Measurements from ENCODE around the gene LAPTM5. TPM values are rescaled to one million over a fixed set of nuclear protein-coding genes. Genes with fewer than 3 reads are reported as not detected.
A peak's percentile ranks its signal among the peaks of the same experiment; 100 is the strongest.

LAPTM5 gene
- total RNA-seq, 1 donor from 2014 or later, result 179 TPM

DNA sequence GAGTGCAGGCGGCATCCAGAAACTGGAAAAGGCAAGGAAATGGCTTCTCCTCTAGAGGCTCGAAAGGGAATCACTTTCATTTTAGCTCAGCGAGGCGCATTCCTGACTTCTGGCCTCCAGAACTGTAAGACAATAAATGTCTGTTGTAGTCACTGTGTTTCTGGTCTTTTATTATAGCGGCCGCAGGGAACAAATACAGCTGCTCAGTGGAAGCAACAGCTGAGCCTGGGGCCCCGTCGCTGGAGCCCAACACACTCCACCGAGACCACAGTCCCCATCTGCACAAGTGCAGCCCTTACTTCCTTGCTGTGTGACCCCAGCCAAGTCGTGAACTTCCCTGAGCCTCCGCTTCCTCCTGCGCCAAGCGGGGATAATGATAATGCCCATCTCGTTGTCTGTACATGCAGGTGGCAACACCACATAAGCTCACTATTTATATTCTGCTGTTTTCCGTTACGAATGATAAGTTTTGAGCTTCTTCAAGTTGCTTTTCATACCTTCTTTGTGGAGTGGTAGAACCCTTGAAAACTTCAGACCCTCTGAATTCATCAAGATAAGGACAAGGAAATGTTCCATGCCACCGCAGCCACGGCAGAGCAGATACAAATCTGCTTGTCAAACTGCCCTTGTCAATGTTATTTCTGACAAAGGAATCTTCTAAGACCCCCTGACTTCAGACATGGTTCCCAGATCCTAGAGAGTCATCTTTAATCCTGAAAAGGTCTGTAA is 3.2 kb upstream of the LAPTM5 start:
- Mint-ChIP-seq H3K27ac (peak overlapping the region; percentile 70), H3K9me3 (no peaks in the 10 kb centered on the region), H3K27me3 (no peaks in the 10 kb centered on the region), H3K4me3 (peak overlapping the region; percentile 62), H3K4me1 (peaks cover 77% of the 10 kb centered on the region), H3K36me3 (ENCODE audit: low read depth) (peaks cover 8% of the 10 kb centered on the region)
- DNase-seq, result peak; percentile 60
- intact Hi-C loops (cut with micrococcal nuclease), result no loop called here

DNA sequence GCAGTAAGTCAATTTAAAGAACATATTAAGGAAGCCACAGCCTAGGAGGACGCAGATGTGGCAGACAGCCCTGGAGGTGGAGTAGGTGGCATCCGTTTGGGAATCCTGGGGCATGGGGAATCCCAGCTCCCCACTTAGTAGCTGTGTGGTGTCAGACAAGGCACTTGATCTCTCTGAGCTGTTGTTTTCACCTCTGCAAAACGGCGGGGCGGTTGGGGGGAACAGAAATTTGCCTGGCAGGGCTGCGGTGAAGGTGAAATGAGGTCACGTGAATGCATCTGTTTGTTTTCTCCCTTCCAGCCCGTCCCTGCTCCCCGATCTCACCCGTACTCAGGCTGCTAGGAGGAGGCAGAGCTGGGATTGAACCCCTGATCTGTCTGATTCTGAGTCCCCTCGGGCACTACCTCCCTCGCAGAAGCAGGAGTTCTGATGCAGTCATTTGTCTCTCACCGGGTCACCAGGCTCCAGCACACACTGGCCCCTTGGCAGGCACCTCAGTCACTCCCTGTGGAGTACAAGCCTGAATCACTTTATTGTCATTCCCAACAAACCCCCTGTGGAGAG is 2.2 kb upstream of the LAPTM5 start:
- intact Hi-C loops (cut with micrococcal nuclease), result loop anchor here (2.0 kb wide), 1 partner anchor 15 kb away; no protein-coding TSS in a partner anchor
- peaks cover 16% of the 10 kb centered on the region for H3K36me3 Mint-ChIP-seq (ENCODE audit: low read depth)
- peak; percentile 87 for DNase-seq
- peaks cover 80% of the 10 kb centered on the region for H3K4me1 Mint-ChIP-seq
- H3K27me3 Mint-ChIP-seq, result no peaks in the 10 kb centered on the region
- H3K9me3 Mint-ChIP-seq, result no peaks in the 10 kb centered on the region
- peak overlapping the region; percentile 77 for H3K27ac Mint-ChIP-seq
- H3K4me3 Mint-ChIP-seq, result peak overlapping the region; percentile 62

DNA sequence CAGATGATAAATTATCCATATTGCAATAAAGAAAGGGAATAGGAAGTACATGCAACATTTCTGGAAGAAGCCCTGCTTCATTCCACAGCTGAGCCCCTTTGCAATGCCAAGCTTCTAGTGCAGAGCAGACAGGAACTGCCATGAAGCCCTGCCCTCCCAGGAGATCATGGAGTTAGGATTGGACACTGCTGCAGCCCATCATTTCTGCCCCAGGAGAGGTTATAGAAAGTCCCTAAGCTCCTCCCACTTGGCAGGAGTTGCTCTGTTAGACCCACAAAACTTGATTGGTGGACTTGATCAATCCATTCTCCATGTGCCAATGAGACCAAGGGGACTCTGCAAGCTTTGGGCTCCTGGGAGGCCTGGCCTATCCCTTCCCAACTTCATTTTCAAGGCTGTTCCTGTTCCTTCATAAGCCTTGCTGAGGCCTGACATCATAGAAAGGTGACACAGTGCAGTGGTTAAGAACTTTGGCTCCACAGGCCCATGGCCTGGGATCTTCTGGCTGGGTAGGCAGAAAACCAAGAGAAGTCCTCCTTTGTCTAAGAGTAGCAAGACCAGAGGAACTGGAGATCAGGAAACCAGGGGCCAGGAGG is 1.3 kb upstream of the LAPTM5 start:
- Mint-ChIP-seq H3K27ac (peak overlapping the region; percentile 68), H3K4me1 (peaks cover 82% of the 10 kb centered on the region), H3K27me3 (no peaks in the 10 kb centered on the region), H3K9me3 (no peaks in the 10 kb centered on the region), H3K4me3 (peak overlapping the region; percentile 100), H3K36me3 (ENCODE audit: low read depth) (peaks cover 22% of the 10 kb centered on the region)
- peak; percentile 72 for DNase-seq
- intact Hi-C loops (cut with micrococcal nuclease), result loop anchor here (2.0 kb wide), 1 partner anchor 14 kb away; no protein-coding TSS in a partner anchor

- Mint-ChIP-seq H3K4me3 (peak overlapping the region; percentile 100), H3K4me1 (peaks cover 83% of the 10 kb centered on the region), H3K9me3 (no peaks in the 10 kb centered on the region), H3K27me3 (no peaks in the 10 kb centered on the region), H3K27ac (peak overlapping the region; percentile 97), H3K36me3 (ENCODE audit: low read depth) (peaks cover 28% of the 10 kb centered on the region)
- no peak for DNase-seq
- intact Hi-C loops (cut with micrococcal nuclease), result loop anchor here (2.0 kb wide), 1 partner anchor 13 kb away; no protein-coding TSS in a partner anchor
Observed at GRCh38 chr1:30758121-30758688, 631 bp upstream of the LAPTM5 start.

GRCh38 chr1:30756545-30757351 is 826 bp downstream of the LAPTM5 start:
- peaks cover 35% of the 10 kb centered on the region for H3K36me3 Mint-ChIP-seq (ENCODE audit: low read depth)
- H3K9me3 Mint-ChIP-seq, result no peaks in the 10 kb centered on the region
- peak; percentile 90 for DNase-seq
- peak overlapping the region; percentile 100 for H3K4me3 Mint-ChIP-seq
- peaks cover 81% of the 10 kb centered on the region for H3K4me1 Mint-ChIP-seq
- no peaks in the 10 kb centered on the region for H3K27me3 Mint-ChIP-seq
- intact Hi-C loops (cut with micrococcal nuclease), result loop anchor here (1.0 kb wide), 4 partner anchors 7 to 37 kb away; no protein-coding TSS in a partner anchor
- H3K27ac Mint-ChIP-seq, result peak overlapping the region; percentile 97

DNA sequence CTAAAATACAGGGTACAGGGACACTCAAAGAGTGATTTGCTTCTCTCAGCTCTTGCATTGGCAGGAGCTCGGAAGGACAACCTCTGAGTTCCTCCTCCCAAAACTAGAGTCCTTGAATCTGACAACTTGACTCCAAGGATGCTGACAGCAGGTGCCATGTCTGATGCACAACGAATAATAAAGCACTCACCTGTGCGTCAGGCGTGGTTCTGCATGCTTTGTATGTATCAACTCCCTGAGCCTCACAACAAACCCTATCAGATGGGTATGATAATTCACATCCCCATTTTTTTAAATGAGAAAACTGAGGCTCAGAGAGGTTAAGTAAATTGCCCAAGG is 1.4 kb downstream of the LAPTM5 start:
- no peak for DNase-seq
- H3K4me3 Mint-ChIP-seq, result peak overlapping the region; percentile 100
- H3K9me3 Mint-ChIP-seq, result no peaks in the 10 kb centered on the region
- H3K27ac Mint-ChIP-seq, result peak overlapping the region; percentile 97
- intact Hi-C loops (cut with micrococcal nuclease), result loop anchor here (1.0 kb wide), 2 partner anchors 23 to 37 kb away; no protein-coding TSS in a partner anchor
- H3K27me3 Mint-ChIP-seq, result no peaks in the 10 kb centered on the region
- H3K4me1 Mint-ChIP-seq, result peaks cover 81% of the 10 kb centered on the region
- H3K36me3 Mint-ChIP-seq (ENCODE audit: low read depth), result peaks cover 38% of the 10 kb centered on the region

DNA sequence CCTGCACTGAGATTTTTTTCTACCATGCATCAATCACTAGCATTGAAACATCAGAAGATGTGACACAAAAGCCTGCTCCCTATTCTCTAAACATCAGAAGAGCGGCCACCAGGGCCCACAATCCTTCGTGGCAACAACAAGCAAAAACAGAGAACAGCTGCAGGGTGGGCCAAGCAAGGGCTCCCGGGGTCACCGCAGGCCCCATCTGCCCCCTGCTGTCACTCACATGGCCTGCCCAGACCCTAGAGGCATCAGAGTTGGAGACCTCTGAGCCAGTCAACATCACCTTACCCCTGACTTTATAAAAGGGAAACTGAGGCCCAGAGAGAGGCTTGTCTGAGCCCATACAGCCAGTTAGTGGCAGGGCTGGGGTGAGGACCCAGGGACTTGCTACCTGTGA is 1.8 kb downstream of the LAPTM5 start:
- H3K9me3 Mint-ChIP-seq, result no peaks in the 10 kb centered on the region
- no peaks in the 10 kb centered on the region for H3K27me3 Mint-ChIP-seq
- H3K27ac Mint-ChIP-seq, result peak overlapping the region; percentile 84
- DNase-seq, result no peak
- H3K4me3 Mint-ChIP-seq, result peak overlapping the region; percentile 100
- H3K4me1 Mint-ChIP-seq, result peaks cover 79% of the 10 kb centered on the region
- peaks cover 39% of the 10 kb centered on the region for H3K36me3 Mint-ChIP-seq (ENCODE audit: low read depth)
- intact Hi-C loops (cut with micrococcal nuclease), result loop anchor here (1.0 kb wide), 2 partner anchors 24 to 36 kb away; no protein-coding TSS in a partner anchor

GRCh38 chr1:30755334-30755733 is 2.2 kb downstream of the LAPTM5 start:
- peak overlapping the region; percentile 84 for H3K27ac Mint-ChIP-seq
- peak overlapping the region; percentile 100 for H3K4me3 Mint-ChIP-seq
- H3K4me1 Mint-ChIP-seq, result peaks cover 80% of the 10 kb centered on the region
- H3K27me3 Mint-ChIP-seq, result no peaks in the 10 kb centered on the region
- no peaks in the 10 kb centered on the region for H3K9me3 Mint-ChIP-seq
- peaks cover 39% of the 10 kb centered on the region for H3K36me3 Mint-ChIP-seq (ENCODE audit: low read depth)
- intact Hi-C loops (cut with micrococcal nuclease), result no loop called here
- DNase-seq, result no peak

- peak overlapping the region; percentile 84 for H3K27ac Mint-ChIP-seq
- H3K27me3 Mint-ChIP-seq, result no peaks in the 10 kb centered on the region
- H3K4me1 Mint-ChIP-seq, result peaks cover 80% of the 10 kb centered on the region
- intact Hi-C loops (cut with micrococcal nuclease), result no loop called here
- no peaks in the 10 kb centered on the region for H3K9me3 Mint-ChIP-seq
- peak; percentile 63 for DNase-seq
- peaks cover 44% of the 10 kb centered on the region for H3K36me3 Mint-ChIP-seq (ENCODE audit: low read depth)
- H3K4me3 Mint-ChIP-seq, result peak overlapping the region; percentile 100
Observed at GRCh38 chr1:30754684-30755171, 2.8 kb downstream of the LAPTM5 start.

- Mint-ChIP-seq H3K4me3 (peak overlapping the region; percentile 100), H3K9me3 (no peaks in the 10 kb centered on the region), H3K4me1 (peaks cover 80% of the 10 kb centered on the region), H3K27ac (peak overlapping the region; percentile 84), H3K36me3 (ENCODE audit: low read depth) (peaks cover 46% of the 10 kb centered on the region), H3K27me3 (no peaks in the 10 kb centered on the region)
- peak; percentile 68 for DNase-seq
- intact Hi-C loops (cut with micrococcal nuclease), result no loop called here
Observed at GRCh38 chr1:30753660-30754123, 3.9 kb downstream of the LAPTM5 start.

DNA sequence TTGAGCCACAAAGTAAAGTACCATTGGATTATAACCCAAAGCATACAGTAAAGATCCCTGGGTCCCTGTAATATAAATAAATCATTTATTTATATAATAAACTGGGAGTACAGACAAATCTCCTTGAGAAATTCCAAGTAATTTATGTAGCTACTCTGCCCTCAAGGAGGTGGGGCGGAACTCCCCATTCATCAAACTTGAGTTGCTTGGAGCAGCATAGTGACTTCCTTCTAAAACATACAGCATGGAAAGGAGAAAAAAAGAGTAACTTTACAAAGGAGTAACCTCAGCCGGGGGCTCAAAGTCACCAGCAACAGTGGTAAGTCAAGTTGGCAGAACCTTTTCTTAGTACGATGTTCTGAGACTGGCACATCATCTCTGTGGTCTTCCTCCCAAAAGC is 4.5 kb downstream of the LAPTM5 start:
- H3K27me3 Mint-ChIP-seq, result no peaks in the 10 kb centered on the region
- peaks cover 80% of the 10 kb centered on the region for H3K4me1 Mint-ChIP-seq
- no peak for DNase-seq
- peak overlapping the region; percentile 100 for H3K4me3 Mint-ChIP-seq
- H3K36me3 Mint-ChIP-seq (ENCODE audit: low read depth), result peaks cover 51% of the 10 kb centered on the region
- peak overlapping the region; percentile 84 for H3K27ac Mint-ChIP-seq
- intact Hi-C loops (cut with micrococcal nuclease), result no loop called here
- H3K9me3 Mint-ChIP-seq, result no peaks in the 10 kb centered on the region

DNA sequence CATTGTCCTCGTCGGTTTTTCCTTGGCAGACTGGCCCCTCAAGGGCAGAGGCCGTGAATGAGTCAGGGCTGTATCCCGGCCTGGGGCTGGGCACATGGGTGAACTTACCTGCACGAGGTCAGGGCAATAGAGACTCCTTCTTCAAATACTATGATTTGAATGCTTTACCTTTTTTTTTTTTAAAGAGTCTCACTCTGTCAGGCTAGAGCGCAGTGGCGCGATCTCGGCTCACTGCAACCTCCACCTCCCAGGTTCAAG is 5.0 kb downstream of the LAPTM5 start:
- H3K36me3 Mint-ChIP-seq (ENCODE audit: low read depth), result peaks cover 55% of the 10 kb centered on the region
- peaks cover 82% of the 10 kb centered on the region for H3K4me1 Mint-ChIP-seq
- peak overlapping the region; percentile 67 for H3K4me3 Mint-ChIP-seq
- H3K27me3 Mint-ChIP-seq, result no peaks in the 10 kb centered on the region
- intact Hi-C loops (cut with micrococcal nuclease), result no loop called here
- H3K27ac Mint-ChIP-seq, result peak overlapping the region; percentile 99
- no peaks in the 10 kb centered on the region for H3K9me3 Mint-ChIP-seq
- DNase-seq, result no peak
